Measurements from ENCODE around the gene NAA80. TPM values are rescaled to one million over a fixed set of nuclear protein-coding genes. Genes with fewer than 3 reads are reported as not detected.
"Not testable (repeated sequence)": the region's sequence is repeated elsewhere in the genome, so short reads cannot be mapped to it uniquely, and the experiment has no call there.

NAA80 gene
- polyA plus RNA-seq, 1 of the 3 experiments (the other 2 are of a cell fraction) = 10.5 TPM

DNA sequence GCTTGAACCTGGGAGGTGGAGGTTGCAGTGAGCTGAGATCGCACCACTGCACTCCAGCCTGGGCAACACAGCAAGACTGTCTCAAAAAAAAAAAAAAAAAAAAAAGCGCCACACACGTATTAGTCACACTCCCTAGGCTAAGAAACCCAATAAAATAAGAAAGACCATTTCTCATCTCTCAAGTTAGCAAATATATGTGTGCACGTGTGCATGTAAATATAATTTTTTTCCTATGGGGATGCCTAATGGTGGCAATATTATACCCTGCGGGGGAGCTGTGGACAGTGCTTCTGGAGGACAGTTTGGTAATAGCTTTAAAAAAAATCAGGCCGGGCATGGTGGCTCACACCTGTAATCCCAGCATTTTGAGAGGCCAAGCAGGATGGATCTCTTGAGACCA is 15.1 kb downstream of the NAA80 start:
- H4K20me1 ChIP-seq (ENCODE audit: insufficient read depth); H3K9me3 ChIP-seq; H3F3A ChIP-seq (replicated peaks; ENCODE audit: insufficient read depth); DNase-seq; H3K4me2 ChIP-seq; H3K27ac ChIP-seq (ENCODE audit: low read depth in 2 of 2, low read length in 1 of 2); H3K27me3 ChIP-seq (ENCODE audit: insufficient read depth); H3K4me3 ChIP-seq (ENCODE audit: low read depth in 2 of 2, low read length in 1 of 2); H3K9ac ChIP-seq; H3K9me2 ChIP-seq; H3K4me1 ChIP-seq (ENCODE audit: control insufficient read depth in 1 of 2, insufficient read depth in 2 of 2, low read depth in 1 of 2, low read length in 1 of 2); POLR2A ChIA-PET; H2AFZ ChIP-seq (ENCODE audit: low read depth); H3K79me2 ChIP-seq (ENCODE audit: insufficient read depth): not testable (repeated sequence)
- WGBS (ENCODE audit: low lambda C conversion rate) = 88% methylated on average over 6 of the region's 6 CpGs
- H3K36me3 ChIP-seq (replicated peaks in 1 of 2; ENCODE audit: control insufficient read depth in 1 of 2, insufficient read depth in 2 of 2, low read length in 1 of 2) = peaks cover 0 to 18% of the 10 kb centered on the region in 2 experiments
- CTCF ChIA-PET = interaction anchor here (1.0 to 2.1 kb wide), 5 partner anchors 9 to 259 kb away, joined by 3 to 11 read pairs (median 3); no protein-coding TSS in a partner anchor

DNA sequence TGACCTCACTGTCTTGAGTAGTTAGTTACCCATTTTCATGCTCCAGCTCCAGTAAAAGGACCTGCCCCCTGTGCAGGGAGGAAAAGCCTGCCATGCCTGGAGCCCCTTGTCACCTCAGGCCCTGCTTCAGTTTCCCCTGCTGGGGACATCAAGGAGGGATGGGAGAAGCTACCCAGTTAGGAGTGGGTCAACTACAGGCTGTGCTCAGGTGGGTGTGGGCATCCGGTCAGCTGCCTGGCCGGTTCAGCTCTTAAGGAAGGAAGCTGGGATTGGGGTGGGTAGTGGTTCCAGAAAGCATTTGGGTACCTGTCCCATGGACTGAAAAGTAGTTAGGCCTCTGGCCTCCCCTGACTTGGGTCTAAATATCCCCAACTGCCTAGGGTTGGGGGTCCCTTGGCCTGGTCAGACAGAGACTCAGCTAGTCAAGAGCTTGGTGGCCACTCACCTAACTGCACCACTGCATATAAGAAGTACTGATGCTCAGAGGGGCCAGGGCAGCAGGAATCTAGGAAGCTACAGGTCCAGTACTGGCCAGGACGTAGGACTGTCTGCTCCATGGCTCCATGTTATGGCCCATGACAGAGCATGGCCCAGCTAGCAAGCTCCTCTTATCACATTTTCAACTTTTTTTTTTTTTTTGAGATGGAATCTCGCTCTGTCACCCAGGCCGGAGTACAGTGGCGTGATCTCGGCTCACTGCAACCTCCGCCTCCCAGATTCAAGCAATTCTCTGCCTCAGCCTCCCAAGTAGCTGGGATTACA is 19.8 kb downstream of the NAA80 start:
- no peak for DNase-seq
- 92% methylated on average over 8 of the region's 8 CpGs for WGBS (ENCODE audit: low lambda C conversion rate)
- Histone ChIP-seq H3K9me3 (no peaks in the 10 kb centered on the region), H3K4me1 (ENCODE audit: control insufficient read depth in 1 of 2, insufficient read depth in 2 of 2, low read depth in 1 of 2, low read length in 1 of 2) (peaks cover 0 to 7% of the 10 kb centered on the region in 2 experiments; a peak in 1 of 4 replicates), H3K4me3 (ENCODE audit: low read depth in 2 of 2, low read length in 1 of 2) (no peak overlapping the region), H3K9me2 (no peaks in the 10 kb centered on the region), H3K4me2 (no peak overlapping the region), H2AFZ (ENCODE audit: low read depth) (no peak overlapping the region), H3F3A (replicated peaks; ENCODE audit: insufficient read depth) (peaks cover 3% of the 10 kb centered on the region), H3K27me3 (ENCODE audit: insufficient read depth) (0 out of 2 replicates have a peak, but pooled peaks cover 12% of the 10 kb centered on the region), H3K36me3 (replicated peaks in 1 of 2; ENCODE audit: control insufficient read depth in 1 of 2, insufficient read depth in 2 of 2, low read length in 1 of 2) (no peaks in the 10 kb centered on the region), H4K20me1 (ENCODE audit: insufficient read depth) (no peaks in the 10 kb centered on the region), H3K79me2 (ENCODE audit: insufficient read depth) (no peaks in the 10 kb centered on the region), H3K9ac (no peak overlapping the region), H3K27ac (ENCODE audit: low read depth in 2 of 2, low read length in 1 of 2) (no peak overlapping the region)
- TF ChIP-seq, protein P1, sequence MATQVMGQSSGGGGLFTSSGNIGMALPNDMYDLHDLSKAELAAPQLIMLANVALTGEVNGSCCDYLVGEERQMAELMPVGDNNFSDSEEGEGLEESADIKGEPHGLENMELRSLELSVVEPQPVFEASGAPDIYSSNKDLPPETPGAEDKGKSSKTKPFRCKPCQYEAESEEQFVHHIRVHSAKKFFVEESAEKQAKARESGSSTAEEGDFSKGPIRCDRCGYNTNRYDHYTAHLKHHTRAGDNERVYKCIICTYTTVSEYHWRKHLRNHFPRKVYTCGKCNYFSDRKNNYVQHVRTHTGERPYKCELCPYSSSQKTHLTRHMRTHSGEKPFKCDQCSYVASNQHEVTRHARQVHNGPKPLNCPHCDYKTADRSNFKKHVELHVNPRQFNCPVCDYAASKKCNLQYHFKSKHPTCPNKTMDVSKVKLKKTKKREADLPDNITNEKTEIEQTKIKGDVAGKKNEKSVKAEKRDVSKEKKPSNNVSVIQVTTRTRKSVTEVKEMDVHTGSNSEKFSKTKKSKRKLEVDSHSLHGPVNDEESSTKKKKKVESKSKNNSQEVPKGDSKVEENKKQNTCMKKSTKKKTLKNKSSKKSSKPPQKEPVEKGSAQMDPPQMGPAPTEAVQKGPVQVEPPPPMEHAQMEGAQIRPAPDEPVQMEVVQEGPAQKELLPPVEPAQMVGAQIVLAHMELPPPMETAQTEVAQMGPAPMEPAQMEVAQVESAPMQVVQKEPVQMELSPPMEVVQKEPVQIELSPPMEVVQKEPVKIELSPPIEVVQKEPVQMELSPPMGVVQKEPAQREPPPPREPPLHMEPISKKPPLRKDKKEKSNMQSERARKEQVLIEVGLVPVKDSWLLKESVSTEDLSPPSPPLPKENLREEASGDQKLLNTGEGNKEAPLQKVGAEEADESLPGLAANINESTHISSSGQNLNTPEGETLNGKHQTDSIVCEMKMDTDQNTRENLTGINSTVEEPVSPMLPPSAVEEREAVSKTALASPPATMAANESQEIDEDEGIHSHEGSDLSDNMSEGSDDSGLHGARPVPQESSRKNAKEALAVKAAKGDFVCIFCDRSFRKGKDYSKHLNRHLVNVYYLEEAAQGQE (IDR thresholded peaks at IDR 0.05; ENCODE audit: low read depth, low read length) = no peak
- ChIA-PET CTCF (interaction anchor here (1.0 to 12.2 kb wide), 5 partner anchors 19 to 158 kb away, joined by 4 to 206 read pairs (median 11); partner anchors contain the start of genes GNAT1, HYAL3 and NAA80), POLR2A (interaction anchor here (1.2 kb wide), 1 partner anchor 20 kb away, joined by 4 read pairs; no protein-coding TSS in a partner anchor)

DNA sequence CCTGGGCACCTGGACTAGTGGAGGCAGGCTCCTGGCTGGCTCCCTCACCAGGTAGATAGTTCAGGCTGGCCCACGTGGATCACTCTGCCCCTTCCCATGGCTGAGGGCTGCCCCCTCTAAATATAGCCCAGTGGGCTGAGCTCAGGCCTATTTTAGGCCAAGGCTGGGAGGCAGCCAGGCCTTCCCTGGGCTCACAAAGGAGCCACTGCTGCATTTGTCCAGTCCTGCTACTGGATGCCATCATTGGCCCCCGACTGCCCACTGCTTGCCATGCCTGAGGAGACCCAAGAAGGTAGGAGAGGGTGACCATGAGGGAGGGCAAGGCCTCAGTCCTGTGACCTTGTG is 20.4 kb downstream of the NAA80 start, which contains the start of gene LSMEM2:
Gene LSMEM2 (plus strand): TSS at position 208 of the 345 bp plus-strand sequence. CDS start 27 bp downstream, at position 235.
- ChIA-PET POLR2A (interaction anchor here (1.2 kb wide), 1 partner anchor 19 kb away, joined by 4 read pairs; no protein-coding TSS in a partner anchor), CTCF (interaction anchor here (1.0 to 12.2 kb wide), 5 partner anchors 20 to 157 kb away, joined by 4 to 206 read pairs (median 11); partner anchors contain the start of genes GNAT1, HYAL3 and NAA80)
- H2AFZ ChIP-seq (ENCODE audit: low read depth) = no peak within 1 kb of the TSS
- H3K79me2 ChIP-seq (ENCODE audit: insufficient read depth) = no peaks in the 10 kb centered on the region
- H3K4me2 ChIP-seq = no peak within 1 kb of the TSS
- no peaks in the 10 kb centered on the region for H3K9me2 ChIP-seq
- DNase-seq = no peak
- 57% methylated on average over 1 of the region's 2 CpGs for WGBS (ENCODE audit: low lambda C conversion rate)
- peaks cover 0 to 7% of the 10 kb centered on the region in 2 experiments; a peak in 1 of 4 replicates for H3K4me1 ChIP-seq (ENCODE audit: control insufficient read depth in 1 of 2, insufficient read depth in 2 of 2, low read depth in 1 of 2, low read length in 1 of 2)
- no peak within 1 kb of the TSS for H3K27ac ChIP-seq (ENCODE audit: low read depth in 2 of 2, low read length in 1 of 2)
- H3K9ac ChIP-seq = no peak within 1 kb of the TSS
- H4K20me1 ChIP-seq (ENCODE audit: insufficient read depth) = no peaks in the 10 kb centered on the region
- H3K9me3 ChIP-seq = no peaks in the 10 kb centered on the region
- H3F3A ChIP-seq (replicated peaks; ENCODE audit: insufficient read depth) = peaks cover 9% of the 10 kb centered on the region
- 0 out of 2 replicates have a peak, but pooled peaks cover 16% of the 10 kb centered on the region for H3K27me3 ChIP-seq (ENCODE audit: insufficient read depth)
- no peak within 1 kb of the TSS for H3K4me3 ChIP-seq (ENCODE audit: low read depth in 2 of 2, low read length in 1 of 2)
- no peaks in the 10 kb centered on the region for H3K36me3 ChIP-seq (replicated peaks in 1 of 2; ENCODE audit: control insufficient read depth in 1 of 2, insufficient read depth in 2 of 2, low read length in 1 of 2)
- TF ChIP-seq EP300 (IDR thresholded peaks at IDR 0.05; ENCODE audit: borderline replicate concordance in 1 of 2, low read depth in 1 of 2, low read length in 1 of 2) (no peak), RCOR1 (IDR thresholded peaks at IDR 0.05; ENCODE audit: low read length) (no peak), SMC3 (IDR thresholded peaks at IDR 0.05; ENCODE audit: low read depth, low read length) (no peak), MXI1 (IDR thresholded peaks at IDR 0.05; ENCODE audit: low read depth, low read length) (no peak), MEF2A (IDR thresholded peaks at IDR 0.05; ENCODE audit: borderline replicate concordance, low read depth) (no peak), NRF1 (IDR thresholded peaks at IDR 0.05; ENCODE audit: low read depth, low read length) (no peak), TEAD4 (IDR thresholded peaks at IDR 0.05; ENCODE audit: borderline replicate concordance, insufficient read depth) (no peak), GABPA (IDR thresholded peaks at IDR 0.05; ENCODE audit: low read depth) (no peak), NFIC (IDR thresholded peaks at IDR 0.05; ENCODE audit: borderline replicate concordance) (no peak), FOSL2 (IDR thresholded peaks at IDR 0.05; ENCODE audit: borderline replicate concordance, low read depth) (no peak), YY1 (IDR thresholded peaks at IDR 0.05; ENCODE audit: low read depth) (no peak), GATA2 (CRISPR knock-in tag; IDR thresholded peaks at IDR 0.05) (no peak)
- TF ChIP-seq, protein P2, sequence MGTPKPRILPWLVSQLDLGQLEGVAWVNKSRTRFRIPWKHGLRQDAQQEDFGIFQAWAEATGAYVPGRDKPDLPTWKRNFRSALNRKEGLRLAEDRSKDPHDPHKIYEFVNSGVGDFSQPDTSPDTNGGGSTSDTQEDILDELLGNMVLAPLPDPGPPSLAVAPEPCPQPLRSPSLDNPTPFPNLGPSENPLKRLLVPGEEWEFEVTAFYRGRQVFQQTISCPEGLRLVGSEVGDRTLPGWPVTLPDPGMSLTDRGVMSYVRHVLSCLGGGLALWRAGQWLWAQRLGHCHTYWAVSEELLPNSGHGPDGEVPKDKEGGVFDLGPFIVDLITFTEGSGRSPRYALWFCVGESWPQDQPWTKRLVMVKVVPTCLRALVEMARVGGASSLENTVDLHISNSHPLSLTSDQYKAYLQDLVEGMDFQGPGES (IDR thresholded peaks at IDR 0.05; ENCODE audit: low read depth, low read length) = no peak
- TF ChIP-seq, protein P3, sequence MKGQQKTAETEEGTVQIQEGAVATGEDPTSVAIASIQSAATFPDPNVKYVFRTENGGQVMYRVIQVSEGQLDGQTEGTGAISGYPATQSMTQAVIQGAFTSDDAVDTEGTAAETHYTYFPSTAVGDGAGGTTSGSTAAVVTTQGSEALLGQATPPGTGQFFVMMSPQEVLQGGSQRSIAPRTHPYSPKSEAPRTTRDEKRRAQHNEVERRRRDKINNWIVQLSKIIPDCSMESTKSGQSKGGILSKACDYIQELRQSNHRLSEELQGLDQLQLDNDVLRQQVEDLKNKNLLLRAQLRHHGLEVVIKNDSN (IDR thresholded peaks at IDR 0.05; ENCODE audit: borderline replicate concordance, low read depth) = no peak

Data from SK-N-SH (cell line).